ENCODE results near the gene DPP10. TPM values are rescaled to one million over a fixed set of nuclear protein-coding genes. Genes with fewer than 3 reads are reported as not detected.

Gene DPP10
- total RNA-seq, 1 experiment from 2014 or later = not detected

DNA sequence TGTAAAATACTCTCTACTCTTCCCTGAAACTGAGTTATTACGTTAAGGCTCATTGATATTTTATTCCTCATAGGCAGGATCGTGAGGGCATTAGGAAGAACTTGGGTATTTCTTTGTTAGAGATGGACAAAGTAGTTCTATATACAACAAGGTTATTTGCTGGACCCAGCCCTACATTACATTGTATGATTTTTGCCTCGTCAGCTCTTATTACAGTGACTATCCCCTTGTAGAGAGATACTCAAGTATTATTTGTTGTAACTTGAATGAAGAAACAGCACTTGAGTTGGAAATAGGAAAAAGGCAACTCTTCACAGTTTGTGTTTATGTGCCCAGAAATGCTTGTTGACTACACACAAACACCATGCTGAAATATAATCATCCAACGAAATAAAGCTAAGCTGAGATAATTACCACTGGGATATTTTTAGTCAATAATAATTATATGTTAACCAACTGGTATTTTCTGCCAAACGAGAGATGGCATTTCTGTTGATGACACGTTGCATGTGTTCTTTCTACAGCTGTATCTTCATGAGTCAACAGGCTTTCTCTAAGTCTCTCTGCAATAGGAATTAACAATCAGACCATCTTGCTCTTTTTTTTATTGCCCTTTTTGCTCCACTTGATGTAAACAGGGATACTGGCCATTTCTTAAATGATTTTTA, 947.6 kb downstream of the DPP10 start:
- peaks cover 6% of the 10 kb centered on the region for H3K9me3 Mint-ChIP-seq (ENCODE audit: low read depth, unreplicated experiment)
- CTCF ChIA-PET = no interaction called here
- H3K36me3 Mint-ChIP-seq (ENCODE audit: insufficient read depth, unreplicated experiment) = no peaks in the 10 kb centered on the region
- H3K4me3 Mint-ChIP-seq (ENCODE audit: low read depth, unreplicated experiment) = no peak overlapping the region
- H3K27me3 Mint-ChIP-seq (ENCODE audit: unreplicated experiment) = no peaks in the 10 kb centered on the region
- H3K27ac Mint-ChIP-seq (ENCODE audit: unreplicated experiment) = no peak overlapping the region
- TF ChIP-seq, protein P1, sequence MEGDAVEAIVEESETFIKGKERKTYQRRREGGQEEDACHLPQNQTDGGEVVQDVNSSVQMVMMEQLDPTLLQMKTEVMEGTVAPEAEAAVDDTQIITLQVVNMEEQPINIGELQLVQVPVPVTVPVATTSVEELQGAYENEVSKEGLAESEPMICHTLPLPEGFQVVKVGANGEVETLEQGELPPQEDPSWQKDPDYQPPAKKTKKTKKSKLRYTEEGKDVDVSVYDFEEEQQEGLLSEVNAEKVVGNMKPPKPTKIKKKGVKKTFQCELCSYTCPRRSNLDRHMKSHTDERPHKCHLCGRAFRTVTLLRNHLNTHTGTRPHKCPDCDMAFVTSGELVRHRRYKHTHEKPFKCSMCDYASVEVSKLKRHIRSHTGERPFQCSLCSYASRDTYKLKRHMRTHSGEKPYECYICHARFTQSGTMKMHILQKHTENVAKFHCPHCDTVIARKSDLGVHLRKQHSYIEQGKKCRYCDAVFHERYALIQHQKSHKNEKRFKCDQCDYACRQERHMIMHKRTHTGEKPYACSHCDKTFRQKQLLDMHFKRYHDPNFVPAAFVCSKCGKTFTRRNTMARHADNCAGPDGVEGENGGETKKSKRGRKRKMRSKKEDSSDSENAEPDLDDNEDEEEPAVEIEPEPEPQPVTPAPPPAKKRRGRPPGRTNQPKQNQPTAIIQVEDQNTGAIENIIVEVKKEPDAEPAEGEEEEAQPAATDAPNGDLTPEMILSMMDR (IDR thresholded peaks at IDR 0.05; ENCODE audit: unreplicated experiment) = no peak
- no TSS peak for BruUV-seq (replicated peaks)
- no peaks in the 10 kb centered on the region for H3K4me1 Mint-ChIP-seq (ENCODE audit: low read depth, unreplicated experiment)
- intact Hi-C loops (cut with micrococcal nuclease; ENCODE audit: unreplicated experiment) = no loop called here
- DNase-seq = no peak

DNA sequence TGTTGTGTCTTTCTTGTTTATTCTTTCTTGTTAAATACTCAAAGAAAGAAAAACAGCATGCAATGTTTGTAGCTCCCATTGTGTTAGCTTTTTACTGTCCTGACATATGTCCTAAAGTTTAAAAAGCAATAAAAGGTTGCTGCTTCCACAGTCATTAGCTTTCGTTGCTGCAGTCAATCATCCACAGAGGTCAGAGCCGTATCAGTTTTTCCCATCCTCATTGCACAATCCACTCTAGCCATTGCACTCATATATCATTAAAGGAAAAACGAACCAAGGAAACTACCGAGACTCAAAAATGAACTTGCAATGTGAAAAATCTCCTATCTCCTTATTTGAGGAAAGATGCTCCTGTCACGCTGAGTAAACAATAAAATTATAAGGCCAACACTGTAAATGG, 954.1 kb downstream of the DPP10 start:
- no peak overlapping the region for H3K27ac Mint-ChIP-seq (ENCODE audit: unreplicated experiment)
- H3K36me3 Mint-ChIP-seq (ENCODE audit: insufficient read depth, unreplicated experiment) = no peaks in the 10 kb centered on the region
- no peaks in the 10 kb centered on the region for H3K4me1 Mint-ChIP-seq (ENCODE audit: low read depth, unreplicated experiment)
- no peak overlapping the region for H3K4me3 Mint-ChIP-seq (ENCODE audit: low read depth, unreplicated experiment)
- CTCF ChIA-PET = no interaction called here
- no peaks in the 10 kb centered on the region for H3K27me3 Mint-ChIP-seq (ENCODE audit: unreplicated experiment)
- intact Hi-C loops (cut with micrococcal nuclease; ENCODE audit: unreplicated experiment) = no loop called here
- TF ChIP-seq, protein P1 (IDR thresholded peaks at IDR 0.05; ENCODE audit: unreplicated experiment) = no peak
- BruUV-seq (replicated peaks) = no TSS peak
- peaks cover 22% of the 10 kb centered on the region for H3K9me3 Mint-ChIP-seq (ENCODE audit: low read depth, unreplicated experiment)
- no peak for DNase-seq

GRCh38 chr2:115400940-115401339, 958.5 kb downstream of the DPP10 start:
- H3K4me3 Mint-ChIP-seq (ENCODE audit: low read depth, unreplicated experiment) = no peak overlapping the region
- CTCF ChIA-PET = no interaction called here
- no TSS peak for BruUV-seq (replicated peaks)
- H3K36me3 Mint-ChIP-seq (ENCODE audit: insufficient read depth, unreplicated experiment) = no peaks in the 10 kb centered on the region
- TF ChIP-seq, protein P1 (IDR thresholded peaks at IDR 0.05; ENCODE audit: unreplicated experiment) = no peak
- peaks cover 17% of the 10 kb centered on the region for H3K9me3 Mint-ChIP-seq (ENCODE audit: low read depth, unreplicated experiment)
- intact Hi-C loops (cut with micrococcal nuclease; ENCODE audit: unreplicated experiment) = no loop called here
- H3K4me1 Mint-ChIP-seq (ENCODE audit: low read depth, unreplicated experiment) = no peaks in the 10 kb centered on the region
- H3K27ac Mint-ChIP-seq (ENCODE audit: unreplicated experiment) = no peak overlapping the region
- DNase-seq = no peak
- no peaks in the 10 kb centered on the region for H3K27me3 Mint-ChIP-seq (ENCODE audit: unreplicated experiment)

DNA sequence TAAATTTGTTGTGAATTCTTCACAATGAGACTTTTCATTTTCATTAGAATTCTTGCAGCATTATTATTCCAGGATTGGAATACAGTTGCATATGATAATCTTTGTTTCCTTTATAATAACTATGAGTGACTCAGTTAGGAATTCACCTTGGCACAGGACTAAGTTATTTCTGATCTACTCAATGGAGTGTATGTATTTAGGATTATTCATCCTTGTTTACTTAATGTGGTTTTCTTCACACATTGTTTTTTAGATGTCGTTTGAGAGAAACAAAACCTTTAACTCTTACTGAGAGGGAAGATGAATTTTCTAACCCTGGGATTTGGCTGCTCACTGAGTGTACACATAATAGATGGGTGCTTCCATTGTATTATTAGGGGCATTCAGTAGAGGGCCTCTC, 970.1 kb downstream of the DPP10 start:
- H3K27me3 Mint-ChIP-seq (ENCODE audit: unreplicated experiment) = no peaks in the 10 kb centered on the region
- peaks cover 8% of the 10 kb centered on the region for H3K9me3 Mint-ChIP-seq (ENCODE audit: low read depth, unreplicated experiment)
- H3K4me1 Mint-ChIP-seq (ENCODE audit: low read depth, unreplicated experiment) = no peaks in the 10 kb centered on the region
- intact Hi-C loops (cut with micrococcal nuclease; ENCODE audit: unreplicated experiment) = no loop called here
- H3K27ac Mint-ChIP-seq (ENCODE audit: unreplicated experiment) = no peak overlapping the region
- no peaks in the 10 kb centered on the region for H3K36me3 Mint-ChIP-seq (ENCODE audit: insufficient read depth, unreplicated experiment)
- H3K4me3 Mint-ChIP-seq (ENCODE audit: low read depth, unreplicated experiment) = no peak overlapping the region
- TF ChIP-seq, protein P1 (IDR thresholded peaks at IDR 0.05; ENCODE audit: unreplicated experiment) = no peak
- no TSS peak for BruUV-seq (replicated peaks)
- CTCF ChIA-PET = no interaction called here
- no peak for DNase-seq
